Keratinocyte (primary cell): ENCODE results near the gene ZNF217.

Source experiments
- CTCF ChIP-seq, 3 experiments: IDR thresholded peaks in 1 of 3; conservative IDR thresholded peaks in 1 of 3; optimal IDR thresholded peaks in 1 of 3; 2 replicates in 2 of 3; 3 replicates in 1 of 3; pipeline versions ENCODE3 to v1.5.1; 2011; ENCODE audit warnings: low read length in 3 of 3, mild to moderate bottlenecking in 3 of 3, moderate library complexity in 2 of 3, control low read depth in 1 of 3, inconsistent platforms in 1 of 3; ENCODE audit not compliant: insufficient read depth in 2 of 3; ENCODE audit errors: extremely low read depth in 1 of 3
- EZH2 ChIP-seq: IDR thresholded peaks from one replicate; pipeline ENCODE4 v1.6.1; 2012; ENCODE audit warnings: inconsistent platforms, mild to moderate bottlenecking, low read length, moderate library complexity

DNA sequence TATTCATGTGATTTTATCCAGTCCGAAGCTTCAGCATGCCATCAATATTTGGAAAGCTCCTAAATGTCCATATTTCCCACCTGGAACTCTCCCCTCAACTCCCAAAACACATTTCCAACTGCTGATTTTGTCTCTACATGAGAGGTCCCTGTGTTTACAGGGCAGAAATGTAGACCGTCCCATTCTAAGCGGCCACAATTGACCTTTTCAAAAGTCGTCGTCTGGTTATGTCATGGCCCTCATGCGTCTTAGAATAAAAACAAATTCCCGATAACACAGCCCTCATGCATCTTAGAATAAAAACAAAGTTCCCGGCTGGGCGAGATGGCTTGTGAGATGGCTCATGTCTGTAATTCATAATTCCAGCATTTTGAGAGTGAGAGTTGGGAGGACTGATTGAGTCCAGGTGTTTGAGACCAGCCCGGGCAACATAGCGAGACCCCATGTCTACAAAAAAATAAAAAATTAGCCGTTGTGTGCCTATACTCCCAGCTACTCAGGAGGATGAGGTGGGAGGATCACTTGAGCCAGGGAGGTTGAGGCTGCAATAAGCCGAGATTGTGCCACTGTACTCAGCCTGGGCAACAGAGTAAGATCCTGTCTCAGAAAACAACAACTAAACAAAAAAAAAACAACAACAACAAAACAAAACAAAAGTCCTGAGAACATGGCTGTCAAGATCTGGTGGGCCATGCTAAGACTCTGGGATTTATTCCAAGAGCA is 6.4 kb upstream of the ZNF217 start:
- no peak for TF ChIP-seq CTCF (optimal IDR thresholded peaks at IDR 0.05 in 1 of 3, IDR thresholded peaks at IDR 0.05 in 1 of 3, conservative IDR thresholded peaks at IDR 0.05 in 1 of 3; ENCODE audit: extremely low read depth in 1 of 3, insufficient read depth in 2 of 3, low read length in 3 of 3)
- no peak for TF ChIP-seq EZH2
